ENCODE results near the gene NOL6. TPM values are rescaled to one million over a fixed set of nuclear protein-coding genes. Genes with fewer than 3 reads are reported as not detected.

The NOL6 gene
- polyA plus RNA-seq, 1 experiment, result 39.4 TPM

GRCh38 chr9:33464045-33464636, 9.6 kb downstream of the NOL6 start:
- Histone ChIP-seq H3K36me3 (ENCODE audit: control insufficient read depth, insufficient read depth, low read length) (peaks cover 66% of the 10 kb centered on the region), H3K27me3 (ENCODE audit: control insufficient read depth, insufficient read depth, low read length) (no peaks in the 10 kb centered on the region), H3K4me3 (ENCODE audit: low read depth, low read length) (no peak overlapping the region)
- ChIA-PET CTCF (interaction anchor here (0.7 to 8.1 kb wide), 7 partner anchors 10 to 144 kb away, joined by 3 to 70 read pairs (median 5); partner anchors contain the start of gene NOL6), POLR2A (interaction anchor here (0.6 kb wide), 1 partner anchor 8 kb away, joined by 6 read pairs; no protein-coding TSS in a partner anchor)
- DNase-seq (ENCODE audit: low read depth), result no peak
- TF ChIP-seq CTCF (IDR thresholded peaks at IDR 0.05; ENCODE audit: insufficient read depth, low read depth, low read length), result no peak

GRCh38 chr9:33463151-33463550, 10.6 kb downstream of the NOL6 start:
- CTCF ChIA-PET, result interaction anchor here (0.9 to 8.1 kb wide), 4 partner anchors 9 to 143 kb away, joined by 3 to 70 read pairs (median 4); no protein-coding TSS in a partner anchor

GRCh38 chr9:33461492-33461891, 12.2 kb downstream of the NOL6 start:
- POLR2A ChIA-PET, result no interaction called here
- TF ChIP-seq CTCF (IDR thresholded peaks at IDR 0.05; ENCODE audit: insufficient read depth, low read depth, low read length), result no peak
- Histone ChIP-seq H3K36me3 (ENCODE audit: control insufficient read depth, insufficient read depth, low read length) (peaks cover 47% of the 10 kb centered on the region), H3K27me3 (ENCODE audit: control insufficient read depth, insufficient read depth, low read length) (no peaks in the 10 kb centered on the region), H3K4me3 (ENCODE audit: low read depth, low read length) (no peak overlapping the region)
- no peak for DNase-seq (ENCODE audit: low read depth)
- CTCF ChIA-PET, result interaction anchor here (0.7 to 8.1 kb wide), 4 partner anchors 9 to 86 kb away, joined by 3 to 70 read pairs (median 4); no protein-coding TSS in a partner anchor

More at GRCh38 chr9:33463151-33463550, 10.6 kb downstream of the NOL6 start:
- Histone ChIP-seq H3K27me3 (ENCODE audit: control insufficient read depth, insufficient read depth, low read length) (no peaks in the 10 kb centered on the region), H3K36me3 (ENCODE audit: control insufficient read depth, insufficient read depth, low read length) (peaks cover 57% of the 10 kb centered on the region), H3K4me3 (ENCODE audit: low read depth, low read length) (no peak overlapping the region)
- DNase-seq (ENCODE audit: low read depth), result no peak
- no peak for TF ChIP-seq CTCF (IDR thresholded peaks at IDR 0.05; ENCODE audit: insufficient read depth, low read depth, low read length)
- POLR2A ChIA-PET, result no interaction called here

GRCh38 chr9:33460854-33461253, 12.9 kb downstream of the NOL6 start:
- ChIA-PET CTCF (interaction anchor here (0.7 to 8.1 kb wide), 3 partner anchors 8 to 86 kb away, joined by 3 to 70 read pairs (median 6); no protein-coding TSS in a partner anchor), POLR2A (no interaction called here)
- peaks cover 41% of the 10 kb centered on the region for H3K36me3 ChIP-seq (ENCODE audit: control insufficient read depth, insufficient read depth, low read length)

More at GRCh38 chr9:33460854-33461253, 12.9 kb downstream of the NOL6 start:
- Histone ChIP-seq H3K27me3 (ENCODE audit: control insufficient read depth, insufficient read depth, low read length) (no peaks in the 10 kb centered on the region), H3K4me3 (ENCODE audit: low read depth, low read length) (no peak overlapping the region)
- no peak for DNase-seq (ENCODE audit: low read depth)
- no peak for TF ChIP-seq CTCF (IDR thresholded peaks at IDR 0.05; ENCODE audit: insufficient read depth, low read depth, low read length)

Measured in BJ (cell line).